ENCODE data around the gene EFCAB6. TPM values are rescaled to one million over a fixed set of nuclear protein-coding genes. Genes with fewer than 3 reads are reported as not detected.

Gene EFCAB6
- total RNA-seq, 2 experiments from 2014 or later: 0.13 TPM; not detected in 1

- Histone ChIP-seq H3K79me2 (ENCODE audit: insufficient read depth, low read depth, low read length) (no peaks in the 10 kb centered on the region), H2AFZ (ENCODE audit: low read length) (no peak overlapping the region), H4K20me1 (ENCODE audit: insufficient read depth, low read length) (no peaks in the 10 kb centered on the region), H3K27ac (ENCODE audit: low read depth, low read length, poor library complexity, severe bottlenecking) (no peak overlapping the region), H3K4me3 (ENCODE audit: low read depth, low read length, poor library complexity, severe bottlenecking) (no peak overlapping the region), H3K9me2 (ENCODE audit: insufficient read depth, low read length) (no peaks in the 10 kb centered on the region), H3K4me1 (ENCODE audit: insufficient read depth, low read length, poor library complexity, severe bottlenecking) (no peaks in the 10 kb centered on the region), H3K36me3 (ENCODE audit: insufficient read depth, low read length) (no peaks in the 10 kb centered on the region), H3K9me3 (ENCODE audit: low read length) (no peaks in the 10 kb centered on the region), H3K4me2 (ENCODE audit: low read length) (no peak overlapping the region)
- CTCF ChIA-PET (ENCODE audit: unreplicated experiment): no interaction called here
- DNase-seq (ENCODE audit: low spot score): no peak
- BruUV-seq (replicated peaks): no TSS peak
- POLR2A ChIA-PET: no interaction called here
- intact Hi-C loops (cut with micrococcal nuclease; ENCODE audit: unreplicated experiment): no loop called here
- TF ChIP-seq CTCF (conservative IDR thresholded peaks at IDR 0.05; ENCODE audit: low read length) (no peak), EZH2phosphoT487 (IDR thresholded peaks at IDR 0.05; ENCODE audit: borderline replicate concordance, low read depth, low read length) (no peak)
Measured at GRCh38 chr22:43491737-43492136, 320.4 kb downstream of the EFCAB6 start.

- no peak overlapping the region for H3K4me3 ChIP-seq (ENCODE audit: low read depth, low read length, poor library complexity, severe bottlenecking)
- H3K27ac ChIP-seq (ENCODE audit: low read depth, low read length, poor library complexity, severe bottlenecking): no peak overlapping the region
- H4K20me1 ChIP-seq (ENCODE audit: insufficient read depth, low read length): no peaks in the 10 kb centered on the region
- BruUV-seq (replicated peaks): no TSS peak
- intact Hi-C loops (cut with micrococcal nuclease; ENCODE audit: unreplicated experiment): no loop called here
- no peaks in the 10 kb centered on the region for H3K9me2 ChIP-seq (ENCODE audit: insufficient read depth, low read length)
- H3K36me3 ChIP-seq (ENCODE audit: insufficient read depth, low read length): no peaks in the 10 kb centered on the region
- H3K79me2 ChIP-seq (ENCODE audit: insufficient read depth, low read depth, low read length): no peaks in the 10 kb centered on the region
- TF ChIP-seq CTCF (conservative IDR thresholded peaks at IDR 0.05; ENCODE audit: low read length): no peak
- TF ChIP-seq EZH2phosphoT487 (IDR thresholded peaks at IDR 0.05; ENCODE audit: borderline replicate concordance, low read depth, low read length): no peak
- no peaks in the 10 kb centered on the region for H3K9me3 ChIP-seq (ENCODE audit: low read length)
- no peak for DNase-seq (ENCODE audit: low spot score)
- no peak overlapping the region for H3K4me2 ChIP-seq (ENCODE audit: low read length)
- no peak overlapping the region for H2AFZ ChIP-seq (ENCODE audit: low read length)
- ChIA-PET POLR2A (no interaction called here), CTCF (ENCODE audit: unreplicated experiment) (no interaction called here)
- H3K4me1 ChIP-seq (ENCODE audit: insufficient read depth, low read length, poor library complexity, severe bottlenecking): no peaks in the 10 kb centered on the region
Measured at GRCh38 chr22:43491177-43491576, 320.9 kb downstream of the EFCAB6 start.

GRCh38 chr22:43490311-43490710 is 321.8 kb downstream of the EFCAB6 start:
- intact Hi-C loops (cut with micrococcal nuclease; ENCODE audit: unreplicated experiment): no loop called here
- no peaks in the 10 kb centered on the region for H3K36me3 ChIP-seq (ENCODE audit: insufficient read depth, low read length)
- DNase-seq (ENCODE audit: low spot score): no peak
- H3K4me1 ChIP-seq (ENCODE audit: insufficient read depth, low read length, poor library complexity, severe bottlenecking): no peaks in the 10 kb centered on the region
- ChIA-PET POLR2A (no interaction called here), CTCF (ENCODE audit: unreplicated experiment) (no interaction called here)
- no peaks in the 10 kb centered on the region for H4K20me1 ChIP-seq (ENCODE audit: insufficient read depth, low read length)
- no peak overlapping the region for H3K27ac ChIP-seq (ENCODE audit: low read depth, low read length, poor library complexity, severe bottlenecking)
- BruUV-seq (replicated peaks): no TSS peak
- H2AFZ ChIP-seq (ENCODE audit: low read length): no peak overlapping the region
- no peak overlapping the region for H3K4me2 ChIP-seq (ENCODE audit: low read length)
- H3K9me3 ChIP-seq (ENCODE audit: low read length): no peaks in the 10 kb centered on the region
- no peaks in the 10 kb centered on the region for H3K79me2 ChIP-seq (ENCODE audit: insufficient read depth, low read depth, low read length)
- no peak overlapping the region for H3K4me3 ChIP-seq (ENCODE audit: low read depth, low read length, poor library complexity, severe bottlenecking)
- H3K9me2 ChIP-seq (ENCODE audit: insufficient read depth, low read length): no peaks in the 10 kb centered on the region
- no peak for TF ChIP-seq CTCF (conservative IDR thresholded peaks at IDR 0.05; ENCODE audit: low read length)
- no peak for TF ChIP-seq EZH2phosphoT487 (IDR thresholded peaks at IDR 0.05; ENCODE audit: borderline replicate concordance, low read depth, low read length)
